SIG-M5 (cell line): ENCODE results near the gene ABCB8.

Experiments used
- DNase-seq: peaks from one replicate; lab custom pipeline; 2025; lab: John Stamatoyannopoulos, UW

Gene ABCB8

DNA sequence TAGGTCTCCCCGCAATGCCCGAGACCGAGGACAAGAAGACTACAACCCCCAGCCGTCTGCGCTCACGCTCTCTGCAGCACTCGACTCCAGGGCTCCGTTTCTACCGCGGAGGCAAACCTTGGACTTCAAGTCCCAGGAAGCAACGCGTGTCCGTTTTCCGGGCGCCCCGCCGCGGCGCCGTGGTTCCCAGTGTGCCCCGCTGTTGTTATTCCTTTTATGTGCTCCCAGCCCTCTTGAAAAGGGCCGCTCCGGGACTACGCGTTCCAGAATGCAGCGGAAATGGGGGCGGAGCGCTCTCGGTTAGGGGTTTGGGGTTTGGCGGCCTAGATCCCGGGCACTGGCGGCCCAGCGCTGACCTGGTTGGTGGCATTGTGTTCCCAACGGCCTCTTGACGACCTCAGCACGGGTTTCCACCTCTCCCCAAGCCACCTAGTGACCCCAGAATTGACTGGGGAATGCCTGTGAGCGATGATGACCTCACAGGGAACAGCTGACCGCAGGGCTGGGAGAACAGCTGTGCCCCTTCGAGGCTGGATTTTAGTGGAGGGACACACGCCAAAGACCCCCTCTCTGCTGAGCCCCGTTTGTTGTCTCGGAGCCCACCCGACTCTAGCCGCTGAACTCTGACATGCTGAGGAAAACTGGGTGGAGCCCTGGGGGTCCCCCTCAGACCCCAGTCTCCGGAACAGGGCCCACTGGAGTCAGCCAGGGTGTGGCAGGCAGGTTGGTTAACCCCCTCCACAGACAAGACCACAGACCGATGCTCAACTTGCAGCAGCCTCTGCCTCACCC is 29.9 kb downstream of the ABCB8 start:
- DNase-seq: peak; percentile 98

DNA sequence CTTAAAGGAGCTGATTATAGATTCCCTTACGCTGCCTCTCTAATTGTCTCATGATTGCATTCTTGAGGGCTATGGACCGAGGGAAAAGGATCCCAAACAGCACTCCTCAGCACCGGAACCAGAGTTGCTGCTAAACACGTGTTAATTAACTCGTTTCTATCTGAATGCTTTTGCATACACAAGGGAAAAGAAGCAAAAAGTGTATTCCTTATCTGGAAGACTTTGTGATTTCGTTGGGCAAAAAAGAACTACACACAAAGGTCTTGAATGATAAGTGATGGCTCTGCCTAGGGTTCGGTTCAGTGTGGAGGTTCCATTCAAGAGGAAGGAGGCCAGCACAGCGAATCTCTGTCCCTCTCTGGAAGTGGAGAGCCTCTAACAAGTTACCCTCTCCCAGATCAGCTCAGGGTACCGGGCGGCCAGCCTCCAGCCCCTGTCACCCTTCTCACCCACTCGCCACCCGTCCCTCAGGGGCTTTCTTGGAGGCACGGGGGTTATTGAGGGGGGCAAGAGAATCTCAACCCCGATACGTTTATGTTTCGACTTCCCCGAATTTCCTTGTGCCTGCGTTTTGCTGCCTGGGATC is 30.6 kb downstream of the ABCB8 start:
- DNase-seq: no peak

DNA sequence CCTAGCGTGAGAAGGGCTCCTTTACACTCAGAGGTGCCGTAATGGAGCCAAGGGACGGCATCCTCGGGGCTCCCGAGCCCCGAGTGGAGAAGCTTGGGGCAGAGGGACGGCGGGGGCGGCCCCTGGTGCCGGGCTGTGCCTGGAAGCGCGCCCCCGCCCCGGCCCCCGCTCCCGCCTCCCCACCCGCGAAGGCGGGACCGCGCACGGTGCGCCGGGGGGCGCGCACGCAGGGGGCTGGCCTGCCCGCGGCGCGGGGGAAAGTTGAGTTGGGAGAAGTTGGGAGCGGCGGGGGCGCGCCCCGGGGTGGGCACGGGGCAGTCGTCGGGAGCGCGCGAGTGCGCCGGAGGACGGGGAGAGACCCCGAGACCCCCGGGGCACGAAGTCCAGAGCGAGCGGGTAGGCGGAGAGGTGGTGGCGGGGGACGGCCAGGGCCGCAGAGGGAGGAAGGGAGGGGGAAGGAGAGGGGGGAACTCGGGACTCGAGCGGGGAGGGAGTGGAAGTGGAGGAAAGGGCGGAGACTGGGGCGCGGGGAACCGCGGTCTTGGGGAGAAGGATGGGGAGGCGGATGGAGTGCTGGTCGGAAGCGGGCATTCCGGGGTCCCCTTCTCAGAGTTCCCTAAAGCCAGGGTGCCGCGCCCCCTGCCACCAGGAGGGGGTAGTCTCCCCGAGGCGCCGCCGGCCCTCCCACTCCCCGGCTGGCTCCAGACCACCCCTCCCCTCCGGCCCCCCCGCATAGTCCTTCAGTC is 31.3 kb downstream of the ABCB8 start, which contains the start of gene SLC4A2:
SLC4A2 (plus strand) TSS at position 223 of the 746 bp plus-strand sequence. CDS start 2,399 bp downstream, outside the sequence.
- DNase-seq: no peak

DNA sequence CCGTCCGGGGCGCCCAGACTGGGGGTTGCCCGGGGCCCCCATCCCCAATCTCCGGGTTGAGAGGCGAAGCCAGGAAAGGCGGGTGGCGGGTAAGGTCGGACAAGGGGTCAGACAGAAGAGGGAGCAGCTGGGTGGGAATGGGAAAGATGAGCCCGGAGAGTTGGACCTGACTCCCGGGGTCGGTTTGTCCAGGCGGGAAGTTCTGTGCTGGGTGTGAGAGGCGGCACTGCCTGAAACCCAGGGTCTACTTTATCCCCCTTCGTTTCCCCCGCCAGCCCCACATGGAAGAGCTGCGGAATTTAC is 31.8 kb downstream of the ABCB8 start:
- DNase-seq: no peak

DNA sequence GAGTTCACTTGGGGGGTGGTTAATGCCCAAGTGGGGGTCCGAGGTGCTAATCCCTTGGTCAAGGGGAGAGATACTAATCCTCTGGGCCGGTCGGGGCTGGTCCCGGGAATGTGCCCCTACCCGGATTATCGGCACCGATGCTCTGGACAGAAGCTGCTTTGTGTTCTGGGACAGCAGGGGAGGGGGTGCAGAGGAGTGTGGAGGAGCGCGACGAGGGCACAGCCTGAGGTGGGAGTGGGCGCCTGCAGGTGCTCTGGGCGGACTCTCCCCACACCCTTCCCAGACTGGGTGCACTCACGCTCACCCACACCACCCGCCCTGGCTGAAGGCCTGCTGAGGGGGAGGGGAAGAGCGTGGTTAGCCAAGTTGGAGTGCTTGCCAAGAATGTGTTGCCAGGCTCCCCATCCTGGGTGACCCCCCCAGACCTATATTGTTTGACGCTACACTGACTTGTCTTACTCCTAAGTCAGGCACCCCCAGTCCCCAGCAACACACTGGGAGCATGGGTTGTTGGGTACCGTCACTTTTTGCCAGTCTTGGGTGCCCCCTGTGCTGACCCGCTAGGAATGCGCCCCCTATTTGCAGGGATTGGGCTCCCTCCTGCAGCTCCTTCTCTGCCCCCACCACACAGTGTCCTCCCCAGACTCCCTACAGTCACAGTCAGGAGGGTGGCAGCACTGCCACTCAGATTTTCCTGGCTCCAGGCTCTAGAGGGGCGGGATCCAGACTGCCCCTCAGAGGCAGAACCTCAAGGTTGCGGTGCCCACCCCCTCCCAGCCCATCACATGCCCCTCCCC is 32.4 kb downstream of the ABCB8 start:
- DNase-seq: no peak

DNA sequence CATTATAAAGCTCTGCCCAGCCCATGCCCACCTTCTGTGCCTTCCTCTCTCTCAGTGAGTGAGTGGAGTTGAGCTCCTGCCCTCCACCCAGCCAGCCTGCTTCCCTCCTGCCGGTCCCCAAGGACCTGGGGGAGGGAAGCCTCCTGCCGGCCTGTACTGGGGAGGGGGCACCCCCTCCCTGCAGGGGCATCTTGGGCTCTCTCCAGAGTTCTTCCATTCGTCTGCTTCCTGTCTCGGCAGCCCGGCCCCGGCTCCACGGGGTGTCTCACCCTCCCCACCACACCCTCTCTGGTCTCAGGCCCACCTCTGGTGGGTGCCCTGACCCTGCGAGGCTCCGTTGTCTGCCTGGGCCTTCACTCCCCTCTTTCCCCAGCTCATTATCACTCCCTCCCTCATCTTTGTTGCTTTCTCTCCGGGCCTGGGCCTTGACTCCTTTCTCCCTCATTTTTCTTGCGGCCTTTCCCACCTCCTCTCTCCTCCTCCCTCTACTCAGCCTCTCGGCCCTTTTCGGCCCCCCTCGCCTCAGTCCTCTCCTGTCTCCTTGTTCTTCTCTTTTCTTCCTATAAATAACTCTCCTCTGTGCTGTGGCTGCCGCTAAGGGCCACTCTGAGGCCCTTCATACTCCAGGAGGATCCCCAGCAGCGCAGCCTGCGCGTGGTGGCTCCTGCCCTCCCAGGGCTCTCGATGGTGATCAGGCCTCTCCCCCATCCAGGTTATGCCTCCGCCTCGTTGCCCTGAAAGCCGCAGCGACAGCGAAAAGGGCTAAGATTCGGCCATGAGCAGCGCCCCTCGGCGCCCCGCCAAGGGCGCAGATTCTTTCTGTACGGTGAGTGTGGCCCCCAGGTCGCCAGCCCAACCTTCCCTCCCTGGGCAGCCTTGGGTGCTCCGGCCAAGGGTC is 33.2 kb downstream of the ABCB8 start:
- no peak for DNase-seq

DNA sequence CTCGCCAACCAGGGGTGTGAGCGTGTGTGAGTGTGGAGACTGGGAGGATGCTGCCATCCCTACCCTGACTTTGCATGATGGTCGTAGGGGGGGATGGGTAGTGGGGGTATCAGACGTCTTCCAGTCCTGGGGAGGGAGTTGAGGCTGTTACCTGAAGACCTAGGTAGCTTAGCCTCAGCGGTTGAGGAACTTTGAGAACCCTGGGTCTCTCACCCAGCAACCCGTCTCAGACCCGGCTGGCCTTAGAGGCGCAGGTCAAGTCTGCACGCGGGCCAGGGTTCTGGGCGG is 33.8 kb downstream of the ABCB8 start:
- no peak for DNase-seq

DNA sequence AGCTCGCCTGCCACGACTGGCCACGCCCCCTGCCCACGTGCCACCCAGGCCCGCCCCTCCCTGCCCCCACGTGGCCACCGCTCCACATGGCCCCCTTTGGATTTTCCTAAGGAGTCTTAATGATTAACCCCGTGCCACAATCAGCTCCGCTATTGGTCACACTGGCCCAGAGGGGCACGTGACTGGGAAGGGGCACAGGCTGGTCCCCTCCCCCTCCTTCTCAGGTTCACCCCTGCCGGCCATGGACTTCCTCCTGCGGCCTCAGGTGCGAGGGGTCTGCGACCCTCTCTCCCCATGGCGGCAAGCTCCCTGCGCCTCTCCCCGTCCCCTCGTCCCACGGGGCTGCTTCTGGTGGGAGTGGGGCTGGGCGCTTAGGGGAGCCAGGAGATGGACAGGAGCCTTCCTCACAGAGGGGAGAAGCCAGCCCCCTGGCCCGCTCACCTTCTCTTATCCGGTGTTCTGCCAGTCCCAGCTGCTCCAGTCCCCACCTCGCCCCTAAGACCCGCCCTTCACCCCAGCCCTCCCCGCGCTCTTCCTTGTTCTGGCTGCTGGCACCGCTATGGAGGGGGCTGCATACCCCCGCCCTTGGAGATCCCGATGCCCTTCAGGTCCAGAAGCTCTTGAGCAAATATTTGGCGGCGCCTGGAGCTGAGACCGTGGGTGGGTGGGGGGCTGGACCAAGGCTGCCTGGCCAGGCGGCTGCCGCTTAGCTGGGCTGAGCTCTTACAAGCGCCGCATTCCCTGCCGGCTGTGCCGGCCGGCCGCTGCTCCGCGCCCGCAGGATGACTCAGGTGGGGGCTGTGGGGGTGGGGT is 34.4 kb downstream of the ABCB8 start:
- no peak for DNase-seq

DNA sequence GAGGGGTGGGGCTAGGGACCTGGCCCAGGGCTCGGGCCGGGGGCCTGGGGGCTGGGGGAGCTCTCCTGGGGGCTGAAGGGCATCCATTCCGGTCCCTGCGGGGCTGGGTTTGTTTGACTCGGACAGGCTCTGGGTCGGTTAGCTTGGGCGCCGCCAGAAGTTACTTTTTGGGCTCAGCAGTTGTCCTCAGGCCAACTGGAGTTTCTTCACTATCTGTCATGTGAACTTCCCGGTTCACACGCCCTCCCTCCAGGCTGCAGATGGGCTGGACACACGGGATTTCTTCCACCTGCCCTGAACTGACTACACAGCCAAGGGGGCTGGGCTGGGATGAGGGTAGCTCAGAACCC is 34.9 kb downstream of the ABCB8 start:
- DNase-seq: no peak

DNA sequence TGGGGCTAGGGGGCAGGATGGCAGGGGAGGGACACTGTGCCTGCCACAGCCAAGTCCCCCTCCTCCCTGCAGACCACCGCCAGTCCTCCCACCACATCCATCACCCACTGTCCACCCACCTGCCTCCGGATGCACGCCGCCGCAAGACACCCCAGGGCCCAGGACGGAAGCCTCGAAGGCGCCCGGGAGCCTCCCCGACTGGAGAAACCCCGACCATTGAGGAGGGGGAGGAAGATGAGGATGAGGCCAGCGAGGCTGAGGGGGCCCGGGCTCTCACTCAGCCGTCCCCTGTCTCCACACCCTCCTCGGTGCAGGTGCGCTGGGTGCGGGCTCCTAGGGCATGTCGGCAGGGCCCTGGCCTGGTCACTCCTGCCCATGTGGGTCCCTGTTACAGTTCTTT is 36.2 kb downstream of the ABCB8 start:
- DNase-seq: no peak

DNA sequence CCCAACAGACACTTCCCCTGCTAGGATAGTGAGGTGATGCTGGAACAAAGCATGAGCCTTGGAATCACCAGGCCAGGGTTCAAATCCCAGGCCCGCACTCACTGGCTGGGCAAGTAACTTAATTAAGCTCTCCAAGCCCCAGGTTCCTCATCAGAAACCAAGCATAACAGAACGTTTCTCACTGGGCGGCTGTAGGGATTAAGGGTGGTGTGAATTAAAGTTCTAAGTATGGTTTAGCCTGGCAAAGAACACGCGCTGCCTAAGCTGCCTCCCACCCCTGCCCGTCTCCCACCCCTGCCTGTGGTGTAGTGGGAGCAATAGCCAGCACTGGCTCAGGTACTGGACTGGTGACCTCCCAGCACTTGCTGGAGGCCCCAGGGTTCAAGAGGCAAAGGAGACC is 36.7 kb downstream of the ABCB8 start:
- DNase-seq: no peak

DNA sequence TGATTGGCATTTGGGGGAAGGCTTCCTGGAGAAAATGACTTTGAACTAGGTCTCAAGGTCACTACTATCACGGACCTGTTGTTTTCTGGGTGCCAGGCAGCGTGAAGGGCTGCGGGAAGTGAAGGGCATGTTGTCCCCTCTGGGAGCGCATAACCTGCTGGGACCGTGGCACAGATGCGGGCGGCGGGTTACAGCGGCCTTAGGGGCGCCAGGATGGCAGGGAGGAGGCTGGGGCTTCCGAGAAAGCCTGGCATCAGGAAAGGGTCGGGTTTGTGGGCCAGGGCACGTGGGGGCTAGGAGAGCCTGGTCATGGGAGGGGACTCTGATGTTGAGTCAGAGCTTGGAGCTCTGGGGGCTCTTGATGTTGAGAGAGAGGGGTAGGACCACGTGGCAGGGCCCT is 37.3 kb downstream of the ABCB8 start:
- no peak for DNase-seq

DNA sequence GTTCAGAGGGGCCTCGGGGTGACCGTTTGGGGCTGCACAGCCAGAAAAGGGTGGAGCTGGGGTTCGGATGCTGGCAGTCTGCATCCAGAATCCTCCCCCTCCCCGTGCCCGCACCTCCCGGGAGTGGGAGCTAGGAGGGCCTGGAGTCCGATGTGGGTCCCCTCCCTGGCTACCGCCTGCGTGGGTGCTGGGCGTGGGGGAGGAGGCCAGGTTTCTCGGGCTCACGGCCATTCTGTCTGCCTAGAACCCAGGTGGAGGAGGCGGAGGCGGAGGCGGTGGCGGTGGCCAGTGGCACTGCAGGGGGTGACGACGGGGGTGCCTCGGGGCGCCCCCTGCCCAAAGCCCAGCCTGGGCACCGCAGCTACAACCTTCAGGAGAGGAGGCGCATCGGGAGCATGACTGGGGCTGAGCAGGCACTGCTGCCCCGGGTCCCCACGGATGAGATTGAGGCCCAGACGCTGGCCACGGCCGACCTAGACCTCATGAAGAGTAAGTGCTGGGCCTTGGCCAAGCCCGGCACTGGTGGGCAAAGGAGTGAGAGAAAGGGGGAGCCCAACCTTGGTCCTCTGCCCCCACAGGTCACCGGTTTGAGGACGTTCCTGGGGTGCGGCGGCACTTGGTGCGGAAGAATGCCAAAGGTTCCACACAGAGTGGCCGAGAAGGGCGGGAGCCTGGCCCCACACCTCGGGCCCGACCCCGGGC is 38.2 kb downstream of the ABCB8 start:
- DNase-seq: no peak

DNA sequence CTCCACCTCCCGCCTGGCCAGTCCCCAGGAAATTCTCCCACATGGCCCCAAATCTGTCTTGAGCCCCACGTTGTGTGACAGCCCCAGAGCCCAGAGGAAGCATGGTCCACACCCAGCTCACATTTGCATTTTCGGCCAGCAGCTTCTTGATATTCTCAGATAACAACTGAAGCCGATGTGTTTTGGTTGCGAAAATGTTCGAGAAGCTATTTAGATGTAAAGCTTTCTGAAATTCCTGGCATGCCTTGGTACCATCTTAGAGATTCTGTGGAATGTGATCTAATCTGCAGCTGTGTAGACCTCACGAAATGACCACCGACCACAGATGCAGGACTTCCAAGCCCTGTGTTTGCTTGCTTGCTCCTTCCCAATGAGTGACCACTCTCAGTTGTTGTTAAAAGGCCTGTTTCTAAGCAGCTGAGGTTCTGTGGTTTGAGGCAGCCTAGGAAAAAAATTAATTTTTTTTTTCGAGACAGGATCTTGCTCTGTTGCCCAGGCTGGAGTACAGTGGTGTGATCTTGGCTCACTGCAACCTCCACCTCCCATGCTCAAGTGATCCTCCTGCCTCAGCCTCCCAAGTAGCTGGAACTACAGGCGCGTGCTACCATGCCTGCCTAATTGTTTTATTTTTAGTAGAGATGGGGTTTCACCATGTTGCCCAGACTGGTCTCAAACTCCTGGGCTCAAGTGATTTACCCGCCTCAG is 40.0 kb downstream of the ABCB8 start:
- no peak for DNase-seq

DNA sequence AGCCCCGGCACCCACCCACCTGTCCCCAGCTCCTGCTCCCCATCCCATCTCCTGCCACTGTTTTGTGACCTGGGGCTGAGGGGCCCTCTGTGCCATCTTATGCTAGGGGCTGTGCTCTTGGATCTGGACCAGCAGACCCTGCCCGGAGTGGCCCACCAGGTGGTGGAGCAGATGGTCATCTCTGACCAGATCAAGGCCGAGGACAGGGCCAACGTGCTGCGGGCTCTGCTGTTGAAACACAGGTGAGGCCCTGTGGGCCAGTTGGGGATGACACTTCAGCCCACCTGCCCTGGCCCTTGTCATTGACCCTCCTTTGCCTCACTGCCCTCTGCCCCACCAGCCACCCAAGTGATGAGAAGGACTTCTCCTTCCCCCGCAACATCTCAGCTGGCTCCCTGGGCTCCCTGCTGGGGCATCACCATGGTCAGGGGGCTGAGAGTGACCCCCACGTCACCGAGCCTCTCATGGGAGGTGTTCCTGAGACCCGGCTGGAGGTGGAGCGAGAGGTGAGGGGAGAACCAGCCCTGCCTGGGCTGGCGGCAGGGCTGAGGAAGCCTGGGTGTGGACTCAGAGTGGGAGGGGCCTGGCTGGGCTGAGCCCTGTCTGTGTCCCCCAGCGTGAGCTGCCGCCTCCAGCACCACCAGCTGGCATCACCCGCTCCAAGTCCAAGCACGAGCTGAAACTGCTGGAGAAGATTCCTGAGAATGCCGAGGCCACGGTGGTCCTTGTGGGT is 41.8 kb downstream of the ABCB8 start:
- no peak for DNase-seq

DNA sequence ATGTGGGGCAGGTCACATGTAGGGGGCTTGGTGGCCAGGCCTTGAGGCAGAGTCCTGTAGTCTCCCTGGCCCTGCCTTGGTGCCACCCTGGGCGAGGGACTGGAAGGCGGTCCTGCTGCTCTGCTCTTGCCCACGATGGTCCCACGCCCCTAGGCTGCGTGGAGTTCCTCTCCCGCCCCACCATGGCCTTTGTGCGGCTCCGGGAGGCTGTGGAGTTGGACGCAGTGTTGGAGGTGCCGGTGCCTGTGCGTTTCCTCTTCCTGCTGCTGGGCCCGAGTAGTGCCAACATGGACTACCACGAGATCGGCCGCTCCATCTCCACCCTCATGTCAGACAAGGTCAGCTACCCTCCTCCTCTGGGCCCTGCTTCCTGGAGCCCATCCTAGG is 42.3 kb downstream of the ABCB8 start:
- no peak for DNase-seq

DNA sequence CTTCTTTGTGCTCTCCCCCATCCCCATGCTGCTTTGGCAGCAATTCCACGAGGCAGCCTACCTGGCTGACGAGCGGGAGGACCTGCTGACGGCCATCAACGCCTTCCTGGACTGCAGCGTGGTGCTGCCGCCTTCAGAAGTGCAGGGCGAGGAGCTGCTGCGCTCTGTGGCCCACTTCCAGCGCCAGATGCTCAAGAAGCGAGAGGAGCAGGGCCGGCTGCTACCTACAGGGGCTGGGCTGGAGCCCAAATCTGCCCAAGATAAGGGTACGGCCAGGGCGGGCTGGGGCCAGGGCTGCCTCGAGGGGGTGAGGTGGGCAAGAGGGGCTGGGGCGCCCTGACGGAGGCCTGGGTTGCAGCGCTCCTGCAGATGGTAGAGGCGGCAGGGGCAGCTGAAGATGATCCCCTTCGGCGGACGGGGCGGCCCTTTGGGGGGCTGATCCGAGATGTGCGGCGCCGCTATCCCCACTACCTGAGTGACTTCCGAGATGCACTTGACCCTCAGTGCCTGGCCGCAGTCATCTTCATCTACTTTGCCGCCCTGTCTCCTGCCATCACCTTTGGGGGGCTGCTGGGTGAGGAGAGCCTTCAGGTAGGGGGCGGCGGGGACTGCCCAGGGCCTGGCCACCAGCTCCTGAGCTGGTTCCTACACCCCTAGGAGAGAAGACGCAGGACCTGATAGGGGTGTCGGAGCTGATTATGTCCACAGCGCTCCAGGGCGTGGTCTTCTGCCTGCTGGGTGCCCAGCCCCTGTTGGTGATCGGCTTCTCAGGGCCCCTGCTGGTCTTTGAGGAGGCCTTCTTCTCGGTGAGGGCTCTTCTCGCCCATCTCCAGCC is 43.0 kb downstream of the ABCB8 start:
- DNase-seq: no peak

DNA sequence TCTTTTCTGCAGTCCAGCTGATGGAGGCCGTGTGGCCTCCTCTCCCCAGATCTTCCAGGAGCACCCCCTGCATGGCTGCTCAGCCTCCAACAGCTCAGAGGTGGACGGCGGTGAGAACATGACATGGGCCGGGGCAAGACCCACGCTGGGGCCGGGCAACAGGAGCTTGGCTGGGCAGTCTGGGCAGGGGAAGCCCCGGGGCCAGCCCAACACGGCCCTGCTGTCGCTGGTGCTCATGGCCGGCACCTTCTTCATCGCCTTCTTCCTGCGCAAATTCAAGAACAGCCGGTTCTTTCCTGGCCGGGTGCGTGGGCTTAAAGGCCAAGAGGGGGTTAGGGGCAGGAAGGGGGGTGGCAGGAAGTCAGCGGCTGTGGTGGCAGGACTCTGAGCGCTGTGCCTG is 45.7 kb downstream of the ABCB8 start:
- DNase-seq: no peak
